ENCODE results near the gene DOCK2. TPM values are rescaled to one million over a fixed set of nuclear protein-coding genes. Genes with fewer than 3 reads are reported as not detected.

The DOCK2 gene
- total RNA-seq, 1 experiment from 2014 or later = 3.3 TPM

GRCh38 chr5:170112876-170113521 is 475.9 kb downstream of the DOCK2 start:
- Histone ChIP-seq H3K4me3 (ENCODE audit: insufficient read depth, low read depth, low read length) (no peak overlapping the region), H3K36me3 (replicated peaks; ENCODE audit: control insufficient read depth, insufficient read depth, low read length) (no peaks in the 10 kb centered on the region), H3K27me3 (ENCODE audit: control insufficient read depth, insufficient read depth, low read length) (peaks cover 2% of the 10 kb centered on the region)
- DNase-seq = peak; percentile 70

GRCh38 chr5:170113522-170113900 is 476.4 kb downstream of the DOCK2 start:
- H3K27me3 ChIP-seq (ENCODE audit: control insufficient read depth, insufficient read depth, low read length) = no peaks in the 10 kb centered on the region; the same call in none of the 2 replicates
- DNase-seq = no peak

GRCh38 chr5:170114271-170114670 is 477.2 kb downstream of the DOCK2 start:
- no peak for DNase-seq
- Histone ChIP-seq H3K36me3 (replicated peaks; ENCODE audit: control insufficient read depth, insufficient read depth, low read length) (no peaks in the 10 kb centered on the region), H3K4me3 (ENCODE audit: insufficient read depth, low read depth, low read length) (no peak overlapping the region)

More at GRCh38 chr5:170113522-170113900, 476.4 kb downstream of the DOCK2 start:
- Histone ChIP-seq H3K4me3 (ENCODE audit: insufficient read depth, low read depth, low read length) (no peak overlapping the region), H3K36me3 (replicated peaks; ENCODE audit: control insufficient read depth, insufficient read depth, low read length) (no peaks in the 10 kb centered on the region)

GRCh38 chr5:170115925-170116324 is 478.9 kb downstream of the DOCK2 start:
- no peak for DNase-seq

More at GRCh38 chr5:170114271-170114670, 477.2 kb downstream of the DOCK2 start:
- H3K27me3 ChIP-seq (ENCODE audit: control insufficient read depth, insufficient read depth, low read length) = no peaks in the 10 kb centered on the region; the same call in none of the 2 replicates

GRCh38 chr5:170117736-170118135 is 480.7 kb downstream of the DOCK2 start:
- Histone ChIP-seq H3K36me3 (replicated peaks; ENCODE audit: control insufficient read depth, insufficient read depth, low read length) (no peaks in the 10 kb centered on the region), H3K27me3 (ENCODE audit: control insufficient read depth, insufficient read depth, low read length) (no peaks in the 10 kb centered on the region), H3K4me3 (ENCODE audit: insufficient read depth, low read depth, low read length) (no peak overlapping the region)
- DNase-seq = no peak

More at GRCh38 chr5:170115925-170116324, 478.9 kb downstream of the DOCK2 start:
- Histone ChIP-seq H3K27me3 (ENCODE audit: control insufficient read depth, insufficient read depth, low read length) (no peaks in the 10 kb centered on the region; the same call in none of the 2 replicates), H3K4me3 (ENCODE audit: insufficient read depth, low read depth, low read length) (no peak overlapping the region), H3K36me3 (replicated peaks; ENCODE audit: control insufficient read depth, insufficient read depth, low read length) (no peaks in the 10 kb centered on the region)

- Histone ChIP-seq H3K27me3 (ENCODE audit: control insufficient read depth, insufficient read depth, low read length) (no peaks in the 10 kb centered on the region), H3K4me3 (ENCODE audit: insufficient read depth, low read depth, low read length) (no peak overlapping the region), H3K36me3 (replicated peaks; ENCODE audit: control insufficient read depth, insufficient read depth, low read length) (no peaks in the 10 kb centered on the region)
- DNase-seq = no peak
Measured at GRCh38 chr5:170120576-170120975, 483.5 kb downstream of the DOCK2 start.

- Histone ChIP-seq H3K36me3 (replicated peaks; ENCODE audit: control insufficient read depth, insufficient read depth, low read length) (no peaks in the 10 kb centered on the region), H3K4me3 (ENCODE audit: insufficient read depth, low read depth, low read length) (no peak overlapping the region), H3K27me3 (ENCODE audit: control insufficient read depth, insufficient read depth, low read length) (no peaks in the 10 kb centered on the region)
- DNase-seq = no peak
Measured at GRCh38 chr5:170121321-170121720, 484.2 kb downstream of the DOCK2 start.

- no peaks in the 10 kb centered on the region for H3K27me3 ChIP-seq (ENCODE audit: control insufficient read depth, insufficient read depth, low read length)
- no peaks in the 10 kb centered on the region for H3K36me3 ChIP-seq (replicated peaks; ENCODE audit: control insufficient read depth, insufficient read depth, low read length)
- DNase-seq = no peak
- no peak overlapping the region for H3K4me3 ChIP-seq (ENCODE audit: insufficient read depth, low read depth, low read length)
Measured at GRCh38 chr5:170126061-170126460, 489.0 kb downstream of the DOCK2 start.

GRCh38 chr5:170126626-170127025 is 489.6 kb downstream of the DOCK2 start:
- no peak for DNase-seq
- Histone ChIP-seq H3K27me3 (ENCODE audit: control insufficient read depth, insufficient read depth, low read length) (no peaks in the 10 kb centered on the region), H3K4me3 (ENCODE audit: insufficient read depth, low read depth, low read length) (no peak overlapping the region), H3K36me3 (replicated peaks; ENCODE audit: control insufficient read depth, insufficient read depth, low read length) (no peaks in the 10 kb centered on the region)

- no peaks in the 10 kb centered on the region for H3K27me3 ChIP-seq (ENCODE audit: control insufficient read depth, insufficient read depth, low read length)
- no peaks in the 10 kb centered on the region for H3K36me3 ChIP-seq (replicated peaks; ENCODE audit: control insufficient read depth, insufficient read depth, low read length)
- no peak for DNase-seq
- H3K4me3 ChIP-seq (ENCODE audit: insufficient read depth, low read depth, low read length) = no peak overlapping the region
Measured at GRCh38 chr5:170131235-170131634, 494.2 kb downstream of the DOCK2 start.

- Histone ChIP-seq H3K27me3 (ENCODE audit: control insufficient read depth, insufficient read depth, low read length) (no peaks in the 10 kb centered on the region), H3K36me3 (replicated peaks; ENCODE audit: control insufficient read depth, insufficient read depth, low read length) (no peaks in the 10 kb centered on the region), H3K4me3 (ENCODE audit: insufficient read depth, low read depth, low read length) (no peak overlapping the region)
- no peak for DNase-seq
Measured at GRCh38 chr5:170132269-170132975, 495.3 kb downstream of the DOCK2 start.

Other genes with a start within 250 kb of the DOCK2 start
- gene SPDL1, start 53.5 kb upstream of the DOCK2 start, total RNA-seq (2014; rRNA removed; shearing (Covaris generic)) = 31.2 and 43.1 TPM in 2 replicates